DOHH2 (cell line): ENCODE data around the gene GMDS.

Experiments
- EZH2phosphoT487 ChIP-seq: fragments of 200-600 bp; sonication (generic); IDR thresholded peaks from 2 replicates; pipeline ENCODE4 v1.6.1; 2017; ENCODE audit warnings: borderline replicate concordance, mild to moderate bottlenecking, antibody characterized with exemption, low read length, moderate library complexity, mixed read lengths
- TF ChIP-seq, protein P1 (sequence below): fragments of 200-600 bp; sonication (generic); IDR thresholded peaks from one replicate; pipeline ENCODE4 v1.5.1; 2014; ENCODE audit warnings: antibody characterized with exemption, mild to moderate bottlenecking, low read depth, low read length; ENCODE audit not compliant: poor library complexity, severe bottlenecking

DNA sequence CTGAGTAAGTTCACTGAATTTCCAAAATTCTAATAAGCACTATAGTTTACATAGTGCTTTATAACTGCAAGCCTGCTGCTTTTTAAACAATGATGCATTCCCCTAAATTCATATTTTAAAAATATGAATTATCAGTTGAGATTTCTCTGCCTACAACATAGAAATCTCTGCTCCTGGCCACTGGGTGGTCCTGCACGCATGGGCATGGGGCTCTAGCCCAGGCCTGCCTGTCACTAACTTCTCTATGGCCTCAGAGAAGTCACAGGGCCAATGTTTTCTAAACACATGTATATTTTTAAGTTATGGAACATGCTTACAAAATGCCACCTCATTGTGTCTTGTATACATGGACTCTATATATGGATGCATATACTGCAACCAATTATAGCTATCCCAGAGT is 424.7 kb downstream of the GMDS start:
- TF ChIP-seq, protein P1, sequence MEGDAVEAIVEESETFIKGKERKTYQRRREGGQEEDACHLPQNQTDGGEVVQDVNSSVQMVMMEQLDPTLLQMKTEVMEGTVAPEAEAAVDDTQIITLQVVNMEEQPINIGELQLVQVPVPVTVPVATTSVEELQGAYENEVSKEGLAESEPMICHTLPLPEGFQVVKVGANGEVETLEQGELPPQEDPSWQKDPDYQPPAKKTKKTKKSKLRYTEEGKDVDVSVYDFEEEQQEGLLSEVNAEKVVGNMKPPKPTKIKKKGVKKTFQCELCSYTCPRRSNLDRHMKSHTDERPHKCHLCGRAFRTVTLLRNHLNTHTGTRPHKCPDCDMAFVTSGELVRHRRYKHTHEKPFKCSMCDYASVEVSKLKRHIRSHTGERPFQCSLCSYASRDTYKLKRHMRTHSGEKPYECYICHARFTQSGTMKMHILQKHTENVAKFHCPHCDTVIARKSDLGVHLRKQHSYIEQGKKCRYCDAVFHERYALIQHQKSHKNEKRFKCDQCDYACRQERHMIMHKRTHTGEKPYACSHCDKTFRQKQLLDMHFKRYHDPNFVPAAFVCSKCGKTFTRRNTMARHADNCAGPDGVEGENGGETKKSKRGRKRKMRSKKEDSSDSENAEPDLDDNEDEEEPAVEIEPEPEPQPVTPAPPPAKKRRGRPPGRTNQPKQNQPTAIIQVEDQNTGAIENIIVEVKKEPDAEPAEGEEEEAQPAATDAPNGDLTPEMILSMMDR = no peak
- TF ChIP-seq EZH2phosphoT487 = no peak
